22Rv1 (cell line): ENCODE results near the gene EYS.

Source experiments
- H3K27ac ChIP-seq: fragments of 450-650 bp; 2 replicates; pipeline ENCODE4 v1.5.1; 2017
- ZFX ChIP-seq: fragments of 450-650 bp; IDR thresholded peaks from 2 replicates; pipeline ENCODE4 v1.6.1; 2017; ENCODE audit warnings: antibody characterized with exemption, borderline replicate concordance
- TF ChIP-seq, protein P1 (sequence below): fragments of 450-650 bp; IDR thresholded peaks from 2 replicates; pipeline ENCODE4 v1.5.1; 2017; ENCODE audit warnings: mild to moderate bottlenecking

The EYS gene

DNA sequence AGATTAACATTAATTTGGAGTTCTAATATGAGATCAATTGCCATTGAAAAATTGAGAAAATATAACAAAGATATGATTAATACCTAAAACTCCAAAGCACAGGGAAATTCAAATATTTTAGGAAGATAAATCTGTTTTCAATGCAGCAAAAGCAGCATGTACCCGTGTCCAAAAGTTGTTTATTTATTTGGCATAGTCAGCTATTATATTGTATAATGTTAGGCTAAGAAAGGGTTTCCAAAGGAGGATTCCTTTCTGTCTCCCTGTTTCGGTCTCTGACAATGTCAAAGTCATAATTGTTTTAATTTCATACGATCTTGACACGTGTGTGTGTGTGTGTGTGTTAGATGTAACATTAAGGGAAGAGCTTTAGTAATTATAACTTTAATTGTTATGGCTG, 914.5 kb downstream of the EYS start:
- H3K27ac ChIP-seq: no peak overlapping the region
- TF ChIP-seq, protein P1, sequence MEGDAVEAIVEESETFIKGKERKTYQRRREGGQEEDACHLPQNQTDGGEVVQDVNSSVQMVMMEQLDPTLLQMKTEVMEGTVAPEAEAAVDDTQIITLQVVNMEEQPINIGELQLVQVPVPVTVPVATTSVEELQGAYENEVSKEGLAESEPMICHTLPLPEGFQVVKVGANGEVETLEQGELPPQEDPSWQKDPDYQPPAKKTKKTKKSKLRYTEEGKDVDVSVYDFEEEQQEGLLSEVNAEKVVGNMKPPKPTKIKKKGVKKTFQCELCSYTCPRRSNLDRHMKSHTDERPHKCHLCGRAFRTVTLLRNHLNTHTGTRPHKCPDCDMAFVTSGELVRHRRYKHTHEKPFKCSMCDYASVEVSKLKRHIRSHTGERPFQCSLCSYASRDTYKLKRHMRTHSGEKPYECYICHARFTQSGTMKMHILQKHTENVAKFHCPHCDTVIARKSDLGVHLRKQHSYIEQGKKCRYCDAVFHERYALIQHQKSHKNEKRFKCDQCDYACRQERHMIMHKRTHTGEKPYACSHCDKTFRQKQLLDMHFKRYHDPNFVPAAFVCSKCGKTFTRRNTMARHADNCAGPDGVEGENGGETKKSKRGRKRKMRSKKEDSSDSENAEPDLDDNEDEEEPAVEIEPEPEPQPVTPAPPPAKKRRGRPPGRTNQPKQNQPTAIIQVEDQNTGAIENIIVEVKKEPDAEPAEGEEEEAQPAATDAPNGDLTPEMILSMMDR: no peak
- TF ChIP-seq ZFX: no peak

DNA sequence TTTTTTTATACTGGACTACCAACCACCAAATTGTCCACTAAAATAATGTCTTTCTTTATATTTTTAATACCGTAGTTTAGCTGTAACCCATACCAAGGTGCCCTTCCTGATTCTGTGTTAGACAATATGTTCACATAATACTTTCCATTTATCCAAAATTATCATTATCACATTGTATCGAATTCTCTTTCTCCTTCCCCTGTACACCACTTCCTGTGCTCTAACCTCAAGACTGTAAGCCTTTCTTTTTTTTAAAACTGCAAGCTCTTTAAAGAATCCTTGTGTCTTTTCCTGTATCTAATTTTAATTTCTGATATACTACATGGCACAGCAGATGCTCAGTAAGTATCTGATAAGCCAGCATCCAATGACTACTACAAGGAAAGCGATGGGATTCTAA, 917.5 kb downstream of the EYS start:
- TF ChIP-seq, protein P1: no peak
- no peak for TF ChIP-seq ZFX
- H3K27ac ChIP-seq: no peak overlapping the region

DNA sequence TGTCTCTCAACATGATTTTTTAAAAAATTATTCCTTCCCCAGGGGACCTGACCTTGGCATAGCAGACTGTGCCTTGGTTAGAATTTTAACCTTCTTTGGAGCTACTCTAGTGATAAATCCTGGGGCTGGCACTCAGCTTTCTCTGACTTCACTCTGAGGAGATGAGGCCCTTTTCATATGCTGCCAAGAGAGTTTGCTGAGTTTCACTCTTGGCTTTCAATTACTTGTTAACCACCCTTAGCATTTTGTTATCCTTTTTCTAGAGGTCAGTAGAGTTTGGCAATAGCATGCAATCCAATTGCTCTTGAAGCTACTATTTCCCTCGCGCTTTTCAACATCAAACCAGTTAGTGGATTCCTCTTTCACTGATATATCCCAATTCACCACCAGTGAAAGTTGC, 920.3 kb downstream of the EYS start:
- TF ChIP-seq ZFX: no peak
- TF ChIP-seq, protein P1: no peak

DNA sequence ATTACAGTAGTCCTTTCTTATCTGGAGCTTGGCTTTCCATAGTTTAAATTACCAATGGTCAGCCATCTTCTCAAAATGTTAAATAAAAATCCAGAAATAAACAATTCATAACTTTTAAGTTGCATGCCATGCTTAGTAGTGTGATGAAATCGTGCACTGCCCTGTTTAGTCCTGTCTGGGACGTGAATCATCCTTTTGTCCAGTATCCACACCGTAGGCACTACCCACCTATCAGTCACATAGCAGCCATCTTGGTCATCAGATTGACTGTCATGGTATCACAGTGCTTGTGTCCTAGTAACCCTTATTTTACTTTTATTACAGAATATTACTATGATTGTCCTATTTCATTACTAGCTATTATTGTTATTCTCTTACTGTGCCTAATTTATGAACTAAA, 924.1 kb downstream of the EYS start:
- H3K27ac ChIP-seq: no peak overlapping the region
- TF ChIP-seq, protein P1: no peak
- TF ChIP-seq ZFX: no peak

More for the DNA sequence above, 920.3 kb downstream of the EYS start:
- H3K27ac ChIP-seq: no peak overlapping the region

DNA sequence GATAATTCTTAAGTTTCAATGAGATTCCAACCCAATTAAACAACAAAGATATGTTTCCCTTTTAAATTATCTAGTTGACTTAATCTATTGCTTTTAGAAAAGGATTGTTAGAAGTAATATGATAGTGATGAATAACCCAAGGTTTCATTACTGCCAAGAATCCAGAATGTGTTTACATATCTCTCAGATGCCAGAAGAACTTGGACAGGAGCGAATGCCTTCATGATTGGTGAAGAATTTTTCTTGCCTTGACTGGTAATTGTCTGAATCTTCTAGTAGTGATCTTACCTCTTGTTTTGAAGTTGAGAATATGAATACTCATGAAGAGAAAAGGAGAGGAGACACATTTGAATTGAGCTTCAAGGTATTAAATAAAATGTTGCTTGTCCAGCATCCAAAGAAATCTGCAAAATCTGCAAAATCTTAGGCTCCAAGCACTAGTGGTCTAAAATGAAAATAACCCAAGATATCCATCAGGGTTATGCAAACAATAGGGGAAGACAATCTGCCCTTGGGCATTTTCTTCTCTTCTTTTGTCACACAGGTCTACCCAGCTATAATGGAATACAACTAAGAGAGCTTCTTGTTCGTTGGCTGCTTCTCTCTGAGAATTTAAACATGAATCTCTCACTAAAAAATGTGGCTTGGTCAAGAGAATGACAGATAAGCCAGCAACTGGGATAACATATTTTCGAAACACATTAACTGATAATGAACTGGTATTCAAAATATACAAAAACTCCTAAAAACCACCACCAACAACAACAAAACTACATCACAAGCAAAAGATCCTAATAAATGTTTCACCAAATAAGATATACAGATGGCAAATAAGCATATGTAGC, 928.9 kb downstream of the EYS start:
- no peak overlapping the region for H3K27ac ChIP-seq
- no peak for TF ChIP-seq ZFX

DNA sequence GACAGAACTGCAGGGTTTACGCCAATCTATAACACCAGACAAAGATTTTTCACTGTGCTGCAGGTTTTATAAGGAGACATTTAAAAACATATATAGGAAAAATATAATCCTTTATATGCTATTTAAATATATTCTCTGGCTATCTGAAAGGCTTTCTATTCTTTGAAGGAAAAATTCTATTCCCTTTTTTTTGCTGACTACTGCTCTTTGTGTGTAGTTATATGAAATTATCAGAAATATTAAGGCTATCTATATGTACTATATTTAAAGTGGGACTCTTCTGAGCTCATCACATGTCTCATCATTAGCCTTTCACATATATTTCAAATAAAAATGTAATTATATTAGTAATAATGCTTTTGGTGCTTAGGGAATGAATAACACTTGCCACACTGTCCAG, 930.7 kb downstream of the EYS start:
- no peak overlapping the region for H3K27ac ChIP-seq
- TF ChIP-seq, protein P1: no peak
- TF ChIP-seq ZFX: no peak

DNA sequence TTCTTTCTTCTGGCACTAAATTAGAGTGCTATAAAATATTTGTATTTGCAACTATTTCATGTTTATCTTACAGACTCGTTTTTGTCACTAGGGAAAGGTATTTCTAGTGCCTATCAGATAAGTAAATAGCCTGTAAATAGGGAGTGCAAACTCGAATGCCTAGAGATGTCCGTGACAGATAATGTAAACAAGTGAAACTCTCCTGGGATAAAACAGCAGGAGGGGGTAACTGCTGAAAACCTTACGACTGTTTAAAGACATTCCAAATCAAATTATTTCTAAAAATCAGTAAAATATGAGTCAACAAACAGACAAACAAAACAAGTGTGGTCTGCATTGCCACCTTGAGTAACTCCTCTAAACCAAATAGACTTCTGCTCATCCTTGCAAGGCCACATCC, 932.1 kb downstream of the EYS start:
- TF ChIP-seq, protein P1: no peak
- TF ChIP-seq ZFX: no peak
- no peak overlapping the region for H3K27ac ChIP-seq

DNA sequence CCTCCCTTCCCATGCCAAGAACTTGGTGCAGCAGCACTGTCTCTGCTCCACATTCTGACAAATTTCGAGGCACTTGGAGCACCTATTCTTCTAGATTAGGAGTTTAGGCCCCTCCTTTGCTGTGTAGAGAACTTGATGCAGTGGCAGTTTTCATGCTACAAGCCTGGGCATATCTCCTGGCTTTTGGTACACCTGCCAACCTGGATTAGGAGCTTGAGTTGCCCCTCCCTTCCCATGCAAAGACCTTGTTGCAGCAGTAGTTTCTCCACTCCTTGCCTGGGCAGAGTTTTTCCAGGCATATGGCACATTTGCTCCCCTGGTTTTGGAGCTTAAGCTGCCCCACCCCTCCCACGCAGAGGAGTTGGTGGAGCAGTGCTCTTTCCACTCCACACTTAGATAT, 956.1 kb downstream of the EYS start:
- no peak for TF ChIP-seq ZFX
- TF ChIP-seq, protein P1: no peak
- H3K27ac ChIP-seq: no peak overlapping the region
